ENCODE results near the gene TNNT3.

- TF ChIP-seq ELK1 (IDR thresholded peaks at IDR 0.05; ENCODE audit: borderline replicate concordance, low read depth, low read length) (no peak), MAFK (IDR thresholded peaks at IDR 0.05; ENCODE audit: low read depth, low read length) (no peak)
Measured at GRCh38 chr11:1958367-1958766, 38.9 kb downstream of the TNNT3 start.

Measured in IMR-90 (cell line).